Calu3 (cell line): ENCODE data around the gene MED15. TPM values are rescaled to one million over a fixed set of nuclear protein-coding genes. Genes with fewer than 3 reads are reported as not detected.

Experiments used
- BruUV-seq: library from RNA; stranded (reverse); fragments of 400-500 nt; replicated peaks from 2 replicates; lab custom pipeline; 2021; lab: Mats Ljungman, UMichigan
- CTCF ChIA-PET: fragments of 300-600 bp; sonication (Branson Sonifier 250); formaldehyde crosslinking; loops from one replicate; lab custom pipeline; 2022; ENCODE audit warnings: antibody characterized with exemption; lab: Charles Lee
- DNase-seq: peaks from one replicate; pipeline ENCODE4 v3.0.0; 2022
- H3K27ac Mint-ChIP-seq: one replicate; pipeline ENCODE4 v1.8.0; 2022; ENCODE audit warnings: mixed read lengths; ENCODE audit not compliant: unreplicated experiment
- H3K27me3 Mint-ChIP-seq: one replicate; pipeline ENCODE4 v1.8.0; 2022; ENCODE audit warnings: mixed read lengths; ENCODE audit not compliant: unreplicated experiment
- H3K36me3 Mint-ChIP-seq: one replicate; pipeline ENCODE4 v1.8.0; 2022; ENCODE audit warnings: mild to moderate bottlenecking, moderate library complexity, mixed read lengths; ENCODE audit not compliant: insufficient read depth, unreplicated experiment
- H3K4me1 Mint-ChIP-seq: one replicate; pipeline ENCODE4 v1.8.0; 2022; ENCODE audit warnings: mild to moderate bottlenecking, low read depth, mixed read lengths; ENCODE audit not compliant: unreplicated experiment
- H3K4me3 Mint-ChIP-seq: one replicate; pipeline ENCODE4 v1.8.0; 2022; ENCODE audit warnings: mild to moderate bottlenecking, low read depth, moderate library complexity, mixed read lengths; ENCODE audit not compliant: unreplicated experiment
- H3K9me3 Mint-ChIP-seq: one replicate; pipeline ENCODE4 v1.8.0; 2022; ENCODE audit warnings: low read depth, mixed read lengths; ENCODE audit not compliant: unreplicated experiment
- CTCF ChIP-seq: fragments of 200-600 bp; IDR thresholded peaks from one replicate; pipeline ENCODE4 v1.8.0; 2022; ENCODE audit warnings: antibody characterized with exemption; ENCODE audit not compliant: unreplicated experiment
- intact Hi-C: fragments of 100-400 bp; cut with micrococcal nuclease; formaldehyde crosslinking; loops from one replicate; pipeline ENCODE4 v1.10.0; 2022; ENCODE audit not compliant: unreplicated experiment
- total RNA-seq: library from RNA; stranded (reverse); gene quantifications from 2 replicates; pipeline ENCODE4 v1.2.3, GENCODE V29; 2022

Gene MED15
- total RNA-seq, 1 experiment from 2014 or later = 144 TPM

GRCh38 chr22:20602609-20603164 is 95.3 kb downstream of the MED15 start:
- Mint-ChIP-seq H3K9me3 (no peaks in the 10 kb centered on the region), H3K36me3 (no peaks in the 10 kb centered on the region), H3K27me3 (peaks cover 27% of the 10 kb centered on the region), H3K27ac (no peak overlapping the region), H3K4me1 (no peaks in the 10 kb centered on the region), H3K4me3 (no peak overlapping the region)
- no TSS peak for BruUV-seq
- no peak for TF ChIP-seq CTCF
- DNase-seq = no peak
- CTCF ChIA-PET = interaction anchor here (0.7 kb wide), 1 partner anchor 222 kb away, joined by 5 read pairs; no protein-coding TSS in a partner anchor
- intact Hi-C loops = no loop called here

GRCh38 chr22:20604092-20604747 is 96.8 kb downstream of the MED15 start:
- Mint-ChIP-seq H3K4me3 (no peak overlapping the region), H3K36me3 (no peaks in the 10 kb centered on the region), H3K9me3 (no peaks in the 10 kb centered on the region), H3K27ac (no peak overlapping the region), H3K4me1 (no peaks in the 10 kb centered on the region), H3K27me3 (peaks cover 32% of the 10 kb centered on the region)
- intact Hi-C loops = no loop called here
- no peak for TF ChIP-seq CTCF
- DNase-seq = no peak
- CTCF ChIA-PET = interaction anchor here (0.8 to 1.0 kb wide), 2 partner anchors 16 to 18 kb away, joined by 3 to 5 read pairs; no protein-coding TSS in a partner anchor
- BruUV-seq = no TSS peak

DNA sequence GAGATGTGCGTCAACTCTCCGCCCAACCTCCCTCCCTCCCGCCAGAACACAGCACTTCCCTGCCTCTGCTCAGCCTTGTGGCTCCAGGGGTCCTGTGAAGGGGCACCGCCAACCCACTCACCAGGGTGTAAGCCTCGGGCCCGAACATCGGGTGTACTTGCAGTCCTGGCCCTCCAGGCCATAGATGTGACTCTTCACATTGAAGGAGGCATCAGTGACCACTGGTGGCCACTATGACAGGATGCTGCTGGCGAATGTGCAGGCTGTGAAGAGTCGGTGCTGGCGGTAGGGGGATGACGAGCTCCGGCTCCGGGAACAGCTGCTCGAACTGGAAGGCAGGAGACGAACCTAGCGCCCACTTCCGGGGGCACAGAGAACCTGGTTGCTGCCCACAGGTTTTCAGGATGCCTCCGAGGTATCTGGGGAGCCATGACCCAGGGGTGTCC is 97.4 kb downstream of the MED15 start:
- DNase-seq = no peak
- Mint-ChIP-seq H3K9me3 (no peaks in the 10 kb centered on the region), H3K4me1 (no peaks in the 10 kb centered on the region), H3K4me3 (no peak overlapping the region), H3K27me3 (peaks cover 32% of the 10 kb centered on the region), H3K36me3 (no peaks in the 10 kb centered on the region), H3K27ac (no peak overlapping the region)
- no peak for TF ChIP-seq CTCF
- CTCF ChIA-PET = interaction anchor here (1.0 kb wide), 1 partner anchor 19 kb away, joined by 3 read pairs; no protein-coding TSS in a partner anchor
- intact Hi-C loops = no loop called here
- no TSS peak for BruUV-seq

DNA sequence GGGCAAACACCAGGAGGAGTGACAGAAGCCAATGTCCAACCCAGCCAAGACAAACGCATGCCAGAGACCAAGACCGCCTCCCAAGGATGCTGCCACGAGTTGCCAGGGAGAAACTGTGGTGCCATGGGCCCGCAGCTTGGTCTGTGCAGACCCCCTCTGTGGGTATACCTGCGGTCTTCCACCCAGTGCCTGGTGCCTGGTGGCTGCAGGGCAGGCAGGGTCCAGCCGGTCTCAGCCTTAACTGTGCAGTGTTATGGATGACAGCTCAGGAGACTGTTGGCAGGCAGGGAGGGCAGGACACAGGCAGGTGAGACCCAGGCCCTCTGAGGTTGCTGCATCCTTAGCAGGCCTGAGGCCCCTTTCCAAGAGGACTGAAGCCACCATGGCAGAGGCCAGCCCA is 97.9 kb downstream of the MED15 start:
- TF ChIP-seq CTCF = no peak
- DNase-seq = no peak
- Mint-ChIP-seq H3K4me3 (no peak overlapping the region), H3K9me3 (no peaks in the 10 kb centered on the region), H3K36me3 (no peaks in the 10 kb centered on the region), H3K4me1 (no peaks in the 10 kb centered on the region), H3K27ac (no peak overlapping the region), H3K27me3 (peaks cover 32% of the 10 kb centered on the region)
- no TSS peak for BruUV-seq
- CTCF ChIA-PET = no interaction called here
- intact Hi-C loops = no loop called here
